ENCODE results near the gene MTA3.

Gene MTA3

DNA sequence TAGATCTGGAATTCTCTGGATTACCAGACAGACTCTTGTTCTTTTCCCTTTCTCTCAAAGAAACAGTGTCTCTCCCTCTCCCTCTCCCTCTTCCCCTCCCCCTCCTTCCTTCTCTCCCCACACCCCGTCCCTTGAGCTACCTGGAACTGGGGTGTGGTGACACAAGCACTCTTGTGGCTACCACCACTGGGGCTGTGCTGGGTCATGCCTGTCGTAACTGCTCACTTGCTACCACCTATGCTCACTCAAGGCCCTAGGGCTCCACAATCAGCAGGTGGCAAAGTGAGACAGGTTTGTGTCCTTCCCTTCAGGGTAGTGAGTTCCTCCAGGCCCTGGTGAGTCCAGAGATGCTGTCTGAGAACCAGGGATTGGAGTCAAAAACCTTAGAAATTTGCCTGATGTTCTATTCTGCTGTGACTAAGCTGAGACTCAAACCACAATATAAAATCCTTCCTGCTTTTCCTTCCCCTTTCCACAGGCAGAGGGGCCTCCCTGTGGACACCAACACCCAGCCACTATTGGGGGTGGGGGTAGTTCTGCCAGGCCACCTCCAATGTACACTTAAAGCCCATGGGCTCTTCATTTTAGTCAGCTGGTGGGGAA, 124.7 kb downstream of the MTA3 start:
- Histone ChIP-seq H3K9ac (no peak overlapping the region), H3K27ac (no peak overlapping the region), H3K27me3 (ENCODE audit: insufficient read depth, low read depth) (no peaks in the 10 kb centered on the region), H3K4me2 (no peak overlapping the region), H3K4me3 (IDR thresholded peaks at IDR 0.05; ENCODE audit: insufficient read depth, low read depth, low read length) (no peak overlapping the region), H3K4me1 (ENCODE audit: low read depth, poor library complexity, severe bottlenecking) (no peaks in the 10 kb centered on the region), H3K36me3 (ENCODE audit: insufficient read depth) (no peaks in the 10 kb centered on the region), H4K20me1 (ENCODE audit: insufficient read depth) (no peaks in the 10 kb centered on the region), H2AFZ (ENCODE audit: low read depth) (no peak overlapping the region), H3K79me2 (ENCODE audit: insufficient read depth, low read depth) (no peaks in the 10 kb centered on the region)
- TF ChIP-seq, protein P1, sequence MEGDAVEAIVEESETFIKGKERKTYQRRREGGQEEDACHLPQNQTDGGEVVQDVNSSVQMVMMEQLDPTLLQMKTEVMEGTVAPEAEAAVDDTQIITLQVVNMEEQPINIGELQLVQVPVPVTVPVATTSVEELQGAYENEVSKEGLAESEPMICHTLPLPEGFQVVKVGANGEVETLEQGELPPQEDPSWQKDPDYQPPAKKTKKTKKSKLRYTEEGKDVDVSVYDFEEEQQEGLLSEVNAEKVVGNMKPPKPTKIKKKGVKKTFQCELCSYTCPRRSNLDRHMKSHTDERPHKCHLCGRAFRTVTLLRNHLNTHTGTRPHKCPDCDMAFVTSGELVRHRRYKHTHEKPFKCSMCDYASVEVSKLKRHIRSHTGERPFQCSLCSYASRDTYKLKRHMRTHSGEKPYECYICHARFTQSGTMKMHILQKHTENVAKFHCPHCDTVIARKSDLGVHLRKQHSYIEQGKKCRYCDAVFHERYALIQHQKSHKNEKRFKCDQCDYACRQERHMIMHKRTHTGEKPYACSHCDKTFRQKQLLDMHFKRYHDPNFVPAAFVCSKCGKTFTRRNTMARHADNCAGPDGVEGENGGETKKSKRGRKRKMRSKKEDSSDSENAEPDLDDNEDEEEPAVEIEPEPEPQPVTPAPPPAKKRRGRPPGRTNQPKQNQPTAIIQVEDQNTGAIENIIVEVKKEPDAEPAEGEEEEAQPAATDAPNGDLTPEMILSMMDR (conservative IDR thresholded peaks at IDR 0.05; ENCODE audit: low read depth, low read length), result no peak

DNA sequence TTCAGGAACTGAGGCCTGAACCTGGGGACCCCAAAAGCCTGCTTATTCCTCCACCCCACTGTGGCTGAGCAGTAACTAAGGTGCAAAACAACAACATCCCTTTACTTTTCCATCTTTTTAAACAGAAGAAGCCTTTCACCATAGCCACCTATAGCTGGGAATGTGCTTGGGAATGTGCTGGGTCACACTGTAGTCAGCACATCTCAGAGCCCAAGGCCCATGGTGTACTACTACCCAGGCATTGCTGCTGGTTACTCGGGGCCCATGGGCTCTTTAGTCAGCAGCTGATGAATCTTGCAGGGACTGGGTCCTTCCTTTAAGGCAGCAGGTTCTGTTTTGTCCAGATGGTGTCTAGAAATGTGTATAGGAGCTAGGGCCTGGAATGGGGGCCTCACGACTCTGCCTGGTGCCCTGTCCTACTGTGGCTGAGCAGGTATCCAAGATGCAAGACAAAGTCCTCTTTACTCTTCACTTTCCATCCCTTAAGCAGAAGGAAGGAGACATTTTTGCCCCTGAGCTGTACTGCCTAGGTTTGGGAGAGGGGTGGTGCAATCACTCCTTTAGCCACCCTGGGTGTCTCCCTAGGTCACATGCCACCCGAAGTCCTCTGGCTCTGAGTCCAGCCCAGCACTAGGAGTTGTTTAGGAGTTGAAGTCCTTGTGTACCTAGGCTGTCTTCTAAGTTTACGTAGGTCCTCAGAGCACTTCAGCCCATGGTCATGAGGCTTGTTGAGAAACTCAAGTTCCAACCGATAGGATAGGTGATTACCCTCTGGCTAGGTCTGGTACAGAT, 125.5 kb downstream of the MTA3 start:
- H3K9ac ChIP-seq, result no peak overlapping the region
- no peaks in the 10 kb centered on the region for H3K36me3 ChIP-seq (ENCODE audit: insufficient read depth)
- no peak overlapping the region for H3K27ac ChIP-seq
- TF ChIP-seq, protein P1 (conservative IDR thresholded peaks at IDR 0.05; ENCODE audit: low read depth, low read length), result no peak
- no peak overlapping the region for H3K4me2 ChIP-seq
- H4K20me1 ChIP-seq (ENCODE audit: insufficient read depth), result no peaks in the 10 kb centered on the region
- H2AFZ ChIP-seq (ENCODE audit: low read depth), result no peak overlapping the region
- H3K4me1 ChIP-seq (ENCODE audit: low read depth, poor library complexity, severe bottlenecking), result no peaks in the 10 kb centered on the region
- no peaks in the 10 kb centered on the region for H3K27me3 ChIP-seq (ENCODE audit: insufficient read depth, low read depth)
- H3K4me3 ChIP-seq (IDR thresholded peaks at IDR 0.05; ENCODE audit: insufficient read depth, low read depth, low read length), result no peak overlapping the region
- no peaks in the 10 kb centered on the region for H3K79me2 ChIP-seq (ENCODE audit: insufficient read depth, low read depth)

- H4K20me1 ChIP-seq (ENCODE audit: insufficient read depth), result no peaks in the 10 kb centered on the region
- no peak overlapping the region for H3K27ac ChIP-seq
- H3K4me1 ChIP-seq (ENCODE audit: low read depth, poor library complexity, severe bottlenecking), result no peaks in the 10 kb centered on the region
- no peak overlapping the region for H3K4me2 ChIP-seq
- no peak overlapping the region for H2AFZ ChIP-seq (ENCODE audit: low read depth)
- H3K4me3 ChIP-seq (IDR thresholded peaks at IDR 0.05; ENCODE audit: insufficient read depth, low read depth, low read length), result no peak overlapping the region
- H3K9ac ChIP-seq, result no peak overlapping the region
- no peaks in the 10 kb centered on the region for H3K79me2 ChIP-seq (ENCODE audit: insufficient read depth, low read depth)
- no peaks in the 10 kb centered on the region for H3K27me3 ChIP-seq (ENCODE audit: insufficient read depth, low read depth)
- TF ChIP-seq, protein P1 (conservative IDR thresholded peaks at IDR 0.05; ENCODE audit: low read depth, low read length), result no peak
- no peaks in the 10 kb centered on the region for H3K36me3 ChIP-seq (ENCODE audit: insufficient read depth)
Observed at GRCh38 chr2:42696987-42697386, 128.6 kb downstream of the MTA3 start.

DNA sequence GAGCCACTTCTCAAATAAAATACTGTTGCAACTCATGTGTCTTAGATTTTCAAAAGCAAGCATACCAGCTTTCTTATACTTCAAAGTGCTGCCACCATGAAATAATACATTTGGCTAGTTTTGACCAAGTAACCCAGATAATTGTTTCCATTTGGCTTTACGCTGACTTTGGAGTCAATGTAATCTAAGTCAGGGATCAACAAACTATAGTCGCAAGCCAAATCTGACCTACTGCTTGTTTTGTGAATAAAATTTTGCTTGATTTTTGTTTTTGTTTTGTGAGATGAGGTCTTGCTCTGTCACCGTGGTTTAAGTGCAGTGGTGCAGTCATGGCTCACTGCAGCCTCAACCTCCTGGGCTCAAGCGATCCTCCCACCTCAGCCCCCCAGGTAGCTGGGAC, 130.5 kb downstream of the MTA3 start:
- H3K36me3 ChIP-seq (ENCODE audit: insufficient read depth), result no peaks in the 10 kb centered on the region
- TF ChIP-seq, protein P1 (conservative IDR thresholded peaks at IDR 0.05; ENCODE audit: low read depth, low read length), result no peak

More for the DNA sequence above, 130.5 kb downstream of the MTA3 start:
- no peak overlapping the region for H3K27ac ChIP-seq
- no peak overlapping the region for H3K9ac ChIP-seq
- no peaks in the 10 kb centered on the region for H4K20me1 ChIP-seq (ENCODE audit: insufficient read depth)
- H3K4me1 ChIP-seq (ENCODE audit: low read depth, poor library complexity, severe bottlenecking), result no peaks in the 10 kb centered on the region
- H2AFZ ChIP-seq (ENCODE audit: low read depth), result no peak overlapping the region
- no peaks in the 10 kb centered on the region for H3K79me2 ChIP-seq (ENCODE audit: insufficient read depth, low read depth)
- no peaks in the 10 kb centered on the region for H3K27me3 ChIP-seq (ENCODE audit: insufficient read depth, low read depth)
- no peak overlapping the region for H3K4me3 ChIP-seq (IDR thresholded peaks at IDR 0.05; ENCODE audit: insufficient read depth, low read depth, low read length)
- H3K4me2 ChIP-seq, result no peak overlapping the region
